Measurements from ENCODE around the gene EPS8L2. TPM values are rescaled to one million over a fixed set of nuclear protein-coding genes. Genes with fewer than 3 reads are reported as not detected.

Gene EPS8L2
- total and polyA plus RNA-seq, 2 of the 13 experiments (the other 11 are each of a cell fraction or from before 2014, with no cell fraction given), result 89.3 to 416 TPM

DNA sequence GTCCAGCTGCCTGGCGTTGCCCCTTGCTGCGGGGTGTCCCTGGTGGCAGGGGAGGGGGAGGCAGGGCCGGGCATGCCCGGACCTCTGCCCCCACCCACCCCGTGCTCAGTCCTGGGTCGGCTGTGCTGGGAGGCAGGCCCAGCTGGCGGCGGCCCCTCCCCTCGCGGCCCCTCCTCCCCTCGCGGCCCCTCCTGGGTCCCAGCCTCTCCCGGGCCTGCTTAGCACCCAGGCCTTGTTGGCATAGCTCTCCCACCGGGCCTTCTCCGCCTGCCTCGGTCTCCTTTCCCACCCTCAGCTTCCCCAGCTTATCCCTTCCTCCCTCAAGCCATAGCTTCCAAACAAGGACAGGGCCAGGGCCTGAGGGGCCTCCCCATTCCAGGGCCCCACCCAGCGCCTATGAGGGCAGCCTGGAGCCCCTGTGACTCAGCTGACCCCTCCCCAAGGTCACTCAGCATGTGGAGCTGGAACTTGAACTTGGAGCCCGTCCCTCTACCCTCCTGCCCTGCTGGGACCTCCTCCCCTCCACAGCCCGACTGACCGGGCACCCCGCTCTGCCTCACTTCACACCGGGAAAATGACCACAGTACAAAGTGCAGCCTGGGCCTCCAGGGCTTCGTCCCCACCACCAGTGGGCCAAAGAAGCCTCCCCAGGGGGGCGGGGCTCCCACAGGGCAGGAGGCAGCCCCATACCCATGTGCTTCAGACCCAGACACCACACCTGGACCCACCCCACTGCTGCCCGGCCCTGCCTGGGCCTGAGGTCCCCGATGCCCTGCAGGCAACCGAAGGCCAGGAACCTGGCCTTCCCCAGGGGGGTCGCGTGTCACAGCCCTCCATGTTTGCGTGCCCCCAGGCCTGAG lies 1.2 kb downstream of the EPS8L2 start (continued):
- TF ChIP-seq, protein P1, sequence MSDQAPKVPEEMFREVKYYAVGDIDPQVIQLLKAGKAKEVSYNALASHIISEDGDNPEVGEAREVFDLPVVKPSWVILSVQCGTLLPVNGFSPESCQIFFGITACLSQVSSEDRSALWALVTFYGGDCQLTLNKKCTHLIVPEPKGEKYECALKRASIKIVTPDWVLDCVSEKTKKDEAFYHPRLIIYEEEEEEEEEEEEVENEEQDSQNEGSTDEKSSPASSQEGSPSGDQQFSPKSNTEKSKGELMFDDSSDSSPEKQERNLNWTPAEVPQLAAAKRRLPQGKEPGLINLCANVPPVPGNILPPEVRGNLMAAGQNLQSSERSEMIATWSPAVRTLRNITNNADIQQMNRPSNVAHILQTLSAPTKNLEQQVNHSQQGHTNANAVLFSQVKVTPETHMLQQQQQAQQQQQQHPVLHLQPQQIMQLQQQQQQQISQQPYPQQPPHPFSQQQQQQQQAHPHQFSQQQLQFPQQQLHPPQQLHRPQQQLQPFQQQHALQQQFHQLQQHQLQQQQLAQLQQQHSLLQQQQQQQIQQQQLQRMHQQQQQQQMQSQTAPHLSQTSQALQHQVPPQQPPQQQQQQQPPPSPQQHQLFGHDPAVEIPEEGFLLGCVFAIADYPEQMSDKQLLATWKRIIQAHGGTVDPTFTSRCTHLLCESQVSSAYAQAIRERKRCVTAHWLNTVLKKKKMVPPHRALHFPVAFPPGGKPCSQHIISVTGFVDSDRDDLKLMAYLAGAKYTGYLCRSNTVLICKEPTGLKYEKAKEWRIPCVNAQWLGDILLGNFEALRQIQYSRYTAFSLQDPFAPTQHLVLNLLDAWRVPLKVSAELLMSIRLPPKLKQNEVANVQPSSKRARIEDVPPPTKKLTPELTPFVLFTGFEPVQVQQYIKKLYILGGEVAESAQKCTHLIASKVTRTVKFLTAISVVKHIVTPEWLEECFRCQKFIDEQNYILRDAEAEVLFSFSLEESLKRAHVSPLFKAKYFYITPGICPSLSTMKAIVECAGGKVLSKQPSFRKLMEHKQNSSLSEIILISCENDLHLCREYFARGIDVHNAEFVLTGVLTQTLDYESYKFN (CRISPR knock-in tag; conservative IDR thresholded peaks at IDR 0.05), result peak; percentile 98
- no peak for TF ChIP-seq ATF2 (CRISPR knock-in tag; IDR thresholded peaks at IDR 0.05)
- TF ChIP-seq ZSCAN12 (CRISPR knock-in tag; IDR thresholded peaks at IDR 0.05), result peak; percentile 20; the same call in 1 of the 2 replicates
- peak; percentile 85; the same call in 1 of the 2 replicates for TF ChIP-seq ZNF724P (CRISPR knock-in tag; IDR thresholded peaks at IDR 0.05; ENCODE audit: borderline replicate concordance)
- peak; percentile 75; the same call in 1 of the 2 replicates for TF ChIP-seq ZNF713 (CRISPR knock-in tag; IDR thresholded peaks at IDR 0.05)
- TF ChIP-seq SIX4 (CRISPR knock-in tag; IDR thresholded peaks at IDR 0.05), result no peak
- TF ChIP-seq ZMYM3 (CRISPR knock-in tag; IDR thresholded peaks at IDR 0.05), result peak; percentile 61; the same call in 1 of the 2 replicates
- no peak for TF ChIP-seq TERF1 (CRISPR knock-in tag; IDR thresholded peaks at IDR 0.05)
- TF ChIP-seq KLF13 (CRISPR knock-in tag; IDR thresholded peaks at IDR 0.05), result no peak; the same call in 1 of the 2 replicates
- peak; percentile 86; the same call in 1 of the 2 replicates for TF ChIP-seq ZNF558 (CRISPR knock-in tag; IDR thresholded peaks at IDR 0.05; ENCODE audit: borderline replicate concordance)
- TF ChIP-seq BHLHE40 (IDR thresholded peaks at IDR 0.05; ENCODE audit: low read length), result no peak; the same call in 1 of the 2 replicates
- no peak for TF ChIP-seq ZBTB42 (CRISPR knock-in tag; IDR thresholded peaks at IDR 0.05)
- no peak for TF ChIP-seq ATF3 (CRISPR knock-in tag; IDR thresholded peaks at IDR 0.05)
- TF ChIP-seq, protein P2, sequence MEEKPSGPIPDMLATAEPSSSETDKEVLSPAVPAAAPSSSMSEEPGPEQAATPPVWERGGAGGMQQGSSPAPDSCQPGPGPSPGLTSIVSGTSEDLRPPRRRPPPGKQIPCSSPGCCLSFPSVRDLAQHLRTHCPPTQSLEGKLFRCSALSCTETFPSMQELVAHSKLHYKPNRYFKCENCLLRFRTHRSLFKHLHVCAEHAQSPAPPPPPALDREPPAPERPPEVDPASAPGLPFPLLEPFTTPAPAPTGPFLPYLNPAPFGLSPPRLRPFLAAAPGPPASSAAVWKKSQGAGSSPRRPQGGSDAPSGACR (CRISPR knock-in tag; IDR thresholded peaks at IDR 0.05), result peak; percentile 91
- no peak for TF ChIP-seq ZNF256 (CRISPR knock-in tag; conservative IDR thresholded peaks at IDR 0.05)
- peak; percentile 14 for TF ChIP-seq ZNF883 (CRISPR knock-in tag; IDR thresholded peaks at IDR 0.05; ENCODE audit: not compliant biosample characterization)
- TF ChIP-seq ZNF615 (CRISPR knock-in tag; IDR thresholded peaks at IDR 0.05; ENCODE audit: borderline replicate concordance), result peak; percentile 69; the same call in 1 of the 2 replicates
- no peak for TF ChIP-seq PTBP1 (IDR thresholded peaks at IDR 0.05; ENCODE audit: low read depth, low read length, poor library complexity, severe bottlenecking)
- TF ChIP-seq ZNF24 (IDR thresholded peaks at IDR 0.05), result no peak
- TF ChIP-seq ZNF746 (CRISPR knock-in tag; IDR thresholded peaks at IDR 0.05), result peak; percentile 99
- TF ChIP-seq, protein P3, sequence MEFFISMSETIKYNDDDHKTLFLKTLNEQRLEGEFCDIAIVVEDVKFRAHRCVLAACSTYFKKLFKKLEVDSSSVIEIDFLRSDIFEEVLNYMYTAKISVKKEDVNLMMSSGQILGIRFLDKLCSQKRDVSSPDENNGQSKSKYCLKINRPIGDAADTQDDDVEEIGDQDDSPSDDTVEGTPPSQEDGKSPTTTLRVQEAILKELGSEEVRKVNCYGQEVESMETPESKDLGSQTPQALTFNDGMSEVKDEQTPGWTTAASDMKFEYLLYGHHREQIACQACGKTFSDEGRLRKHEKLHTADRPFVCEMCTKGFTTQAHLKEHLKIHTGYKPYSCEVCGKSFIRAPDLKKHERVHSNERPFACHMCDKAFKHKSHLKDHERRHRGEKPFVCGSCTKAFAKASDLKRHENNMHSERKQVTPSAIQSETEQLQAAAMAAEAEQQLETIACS (CRISPR knock-in tag; IDR thresholded peaks at IDR 0.05), result no peak

Data from HepG2 (cell line).